GM21786 (cell line): ENCODE data around the gene SERINC5.
"Not testable (repeated sequence)": the region's sequence is repeated elsewhere in the genome, so short reads cannot be mapped to it uniquely, and the experiment has no call there.

Experiments used
- ATAC-seq: cut with Tn5 transposase; IDR thresholded peaks from one replicate; pipeline ENCODE4 v1.9.1; 2021; ENCODE audit not compliant: unreplicated experiment

Gene SERINC5

DNA sequence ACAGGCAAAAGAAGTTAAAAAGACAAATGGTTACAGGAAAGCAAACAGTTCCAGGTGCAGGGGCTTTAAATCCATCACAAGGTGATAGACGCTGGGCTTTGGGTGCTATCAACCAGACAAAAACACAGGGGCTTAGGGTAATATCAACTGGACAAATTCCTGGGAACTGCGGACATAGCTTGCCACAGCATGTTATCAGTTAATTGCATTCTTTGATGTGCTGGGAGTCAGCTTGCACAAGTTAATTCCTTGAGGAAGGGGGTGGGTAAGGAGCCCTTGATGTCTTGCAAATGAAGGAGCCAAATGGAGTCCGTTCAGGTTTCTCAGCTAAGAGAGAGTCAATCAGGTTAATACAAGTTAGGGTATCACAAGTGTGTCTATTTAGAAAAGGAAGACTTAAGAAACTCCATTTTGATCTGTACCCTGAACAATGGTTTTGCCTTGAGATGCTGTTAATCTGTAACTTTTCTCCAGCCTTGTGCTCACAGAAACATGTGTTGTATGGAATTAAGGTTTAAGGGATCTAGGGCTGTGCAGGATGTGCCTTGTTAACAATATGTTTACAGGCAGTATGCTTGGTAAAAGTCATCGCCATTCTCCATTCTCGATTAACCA, 144.4 kb downstream of the SERINC5 start:
- ATAC-seq: not testable (repeated sequence)

DNA sequence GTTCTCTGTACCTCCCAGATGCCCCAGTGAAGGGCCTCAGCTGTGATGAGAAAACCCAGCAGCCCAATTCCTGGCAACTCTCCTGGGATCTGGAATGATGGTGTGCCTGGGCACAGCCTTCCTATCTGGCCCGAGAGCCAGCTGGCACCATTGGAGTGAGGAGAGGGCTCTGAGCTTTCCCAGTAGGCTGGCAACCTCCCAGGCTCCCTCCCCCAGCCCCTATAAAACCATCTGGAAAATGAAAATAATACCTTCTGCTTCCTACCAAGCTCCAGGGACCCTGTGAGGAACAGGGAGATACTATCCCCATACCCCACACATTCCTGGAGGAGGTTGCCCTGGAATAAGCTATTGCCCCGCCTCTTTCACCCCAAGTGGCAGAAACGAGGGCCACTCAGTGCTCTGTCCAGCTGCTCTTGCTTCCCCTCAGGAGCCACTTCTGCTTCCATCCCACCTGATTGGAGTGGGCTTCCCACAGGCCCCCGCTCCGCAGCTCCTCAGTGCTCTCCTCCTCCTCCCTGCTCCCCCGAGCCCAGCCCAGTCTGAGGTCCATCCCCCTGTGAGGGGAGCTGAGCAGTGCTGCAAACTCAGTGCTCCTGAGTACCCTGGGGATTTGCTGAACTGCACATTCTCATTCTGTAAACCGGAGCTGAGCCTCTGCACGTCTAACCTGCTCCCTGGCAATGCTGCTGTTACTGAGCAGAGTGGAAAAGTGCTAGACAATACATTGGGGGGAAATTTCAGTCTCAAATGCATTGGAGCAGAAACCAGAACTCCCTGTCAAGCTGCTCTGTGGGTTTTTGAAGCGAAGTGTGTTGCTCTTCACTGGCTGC, 146.0 kb downstream of the SERINC5 start:
- ATAC-seq: peak; percentile 66

DNA sequence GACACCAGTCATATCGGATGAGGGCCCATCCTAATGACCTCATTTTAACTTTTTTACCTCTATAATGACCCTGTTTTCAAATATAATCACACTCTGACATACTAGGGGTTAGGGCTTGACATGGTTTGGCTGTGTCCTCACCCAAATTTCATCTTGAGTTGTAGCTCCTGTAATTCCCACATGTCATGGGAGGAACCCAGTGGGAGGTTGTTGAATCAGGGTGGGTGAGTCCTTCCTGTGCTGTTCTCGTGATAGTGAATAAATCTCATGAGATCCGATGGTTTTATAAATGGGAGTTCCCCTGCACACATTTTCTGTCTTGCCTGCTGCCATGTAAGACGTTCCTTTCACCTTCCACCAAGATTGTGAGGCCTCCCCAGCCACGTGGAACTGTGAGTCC, 148.9 kb downstream of the SERINC5 start:
- ATAC-seq: no peak

DNA sequence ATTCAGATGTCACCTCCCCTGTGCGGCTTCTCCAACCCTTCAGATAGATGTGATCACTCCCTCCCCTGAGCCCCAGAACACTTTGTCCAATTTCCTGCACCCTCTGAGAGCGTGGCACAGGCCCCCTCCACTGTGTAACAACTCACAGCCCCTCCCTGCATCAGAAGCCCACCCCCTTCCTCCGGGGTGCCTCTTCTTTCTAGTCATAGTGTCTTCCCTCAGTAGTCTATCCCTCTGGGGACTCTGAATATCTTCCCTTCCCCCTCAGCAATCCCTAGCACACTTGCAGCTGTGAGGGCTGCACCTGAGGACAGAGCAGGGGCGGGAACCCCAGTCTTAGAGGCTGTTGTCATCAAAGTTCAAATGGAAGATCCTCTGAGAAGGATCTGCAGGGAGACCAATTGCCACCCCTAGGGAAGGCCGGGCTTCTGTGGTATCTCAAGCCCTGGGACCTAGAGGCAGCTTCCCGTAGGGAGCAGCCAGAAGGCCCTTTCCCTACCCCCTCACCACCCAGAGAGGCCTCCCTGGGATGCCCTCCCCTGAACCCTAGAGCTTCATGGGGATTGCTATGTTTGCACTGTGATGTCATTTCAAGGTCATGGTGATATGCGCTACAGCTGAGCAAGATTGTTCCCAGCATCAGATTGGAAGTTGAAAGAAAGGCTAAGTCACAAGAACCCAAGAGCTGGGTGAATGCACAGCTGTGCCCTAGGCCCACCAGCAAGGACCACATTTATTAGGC, 150.0 kb downstream of the SERINC5 start:
- ATAC-seq: no peak

DNA sequence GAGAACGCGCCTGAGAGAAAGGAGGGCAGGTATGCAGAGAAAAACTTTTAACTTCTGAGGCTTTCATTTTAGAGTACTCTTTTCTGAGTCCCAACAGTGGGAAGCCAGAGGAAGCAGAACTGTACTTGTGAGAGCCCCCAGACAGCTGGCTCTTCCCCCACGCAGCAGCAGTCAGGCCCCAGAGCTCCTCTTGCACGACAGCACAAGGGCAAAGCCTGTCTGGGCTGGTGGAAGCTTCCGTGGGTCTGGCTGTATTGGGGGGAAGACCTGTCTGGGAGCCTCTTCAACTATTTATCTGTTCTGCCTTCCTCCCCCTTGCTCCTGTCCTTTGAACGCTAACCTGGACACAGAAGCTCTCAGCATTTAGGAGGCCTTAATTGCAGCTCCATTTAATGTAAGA, 152.5 kb downstream of the SERINC5 start:
- ATAC-seq: no peak

DNA sequence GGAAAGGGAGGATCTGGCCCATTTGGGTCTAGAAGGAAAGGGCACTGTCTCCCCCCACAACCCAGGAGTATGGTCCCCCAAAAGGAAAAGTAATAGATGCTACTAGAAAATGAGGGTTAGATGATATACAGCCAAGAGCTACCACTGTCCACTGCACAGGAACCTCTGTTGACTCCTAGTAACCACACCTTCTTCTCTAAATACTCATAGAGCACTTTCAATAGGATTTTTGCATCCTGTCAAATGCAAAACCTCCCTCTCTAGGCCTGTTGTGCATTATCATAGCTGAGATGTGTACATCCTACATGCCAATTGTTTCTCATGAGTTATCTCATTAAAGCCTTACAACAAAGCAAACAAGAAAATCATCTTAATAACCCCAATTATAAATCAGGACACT, 153.9 kb downstream of the SERINC5 start:
- ATAC-seq: no peak

DNA sequence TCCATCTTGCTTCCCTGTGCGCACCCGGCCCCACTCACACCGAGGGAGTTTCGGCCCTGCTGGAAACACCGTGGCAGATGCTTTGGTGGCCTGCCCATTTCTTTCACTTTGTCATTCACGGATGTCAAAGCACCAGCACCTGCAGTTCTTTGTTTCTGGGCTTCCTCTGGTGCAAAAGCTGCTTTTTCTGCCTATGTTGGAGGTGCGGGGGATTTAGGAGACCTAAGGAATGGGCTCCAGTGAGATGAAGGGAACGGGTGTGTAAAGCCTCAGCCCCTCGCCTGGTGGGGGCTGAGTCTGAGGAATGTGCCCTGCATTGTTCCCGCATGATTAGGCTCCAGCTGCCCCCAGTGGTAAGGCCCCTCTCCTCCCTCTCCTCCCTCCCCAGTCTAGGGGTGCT, 158.4 kb downstream of the SERINC5 start:
- ATAC-seq: no peak

DNA sequence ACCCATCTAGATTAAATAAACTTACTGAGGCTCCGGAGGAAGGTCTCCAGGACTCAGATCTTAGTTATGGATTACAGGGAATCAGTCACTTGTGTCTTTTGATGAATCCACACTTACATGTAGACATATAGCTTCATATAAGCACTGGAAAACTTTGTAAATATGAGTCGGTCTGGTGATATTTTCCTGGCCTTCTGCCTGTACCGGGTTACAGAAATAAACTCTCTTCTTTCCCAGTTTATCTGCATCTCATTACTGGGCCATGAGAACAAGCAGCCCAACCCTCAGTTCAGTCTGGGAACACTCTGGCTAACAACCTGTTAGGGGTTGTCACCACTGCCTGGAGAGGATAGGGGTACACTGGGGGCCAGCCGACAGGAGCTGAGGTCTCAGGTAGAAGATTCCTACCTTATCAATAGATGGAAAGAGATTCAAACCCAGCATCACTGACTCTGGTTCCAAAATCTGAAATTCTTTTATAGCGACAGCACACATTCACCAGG, 161.6 kb downstream of the SERINC5 start:
- ATAC-seq: no peak

DNA sequence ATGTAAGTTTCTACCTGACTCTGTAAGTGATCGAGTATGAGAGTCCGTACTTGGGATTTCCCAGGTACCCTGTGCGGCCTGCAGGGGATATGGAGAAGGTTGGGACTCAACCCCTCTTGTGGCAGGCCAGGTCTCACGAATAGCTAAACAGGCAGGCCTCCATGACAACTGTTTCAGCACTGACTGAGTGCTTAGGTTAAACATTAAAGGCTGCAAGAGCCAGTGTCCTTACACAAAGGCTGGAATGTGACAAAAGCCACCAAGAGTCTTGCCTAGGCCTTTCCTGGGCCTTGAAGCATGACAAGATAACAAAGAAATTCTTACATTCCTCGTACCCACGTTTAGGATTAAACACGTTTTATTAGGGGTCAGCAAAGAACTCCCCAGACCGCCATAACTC, 162.1 kb downstream of the SERINC5 start:
- ATAC-seq: no peak

DNA sequence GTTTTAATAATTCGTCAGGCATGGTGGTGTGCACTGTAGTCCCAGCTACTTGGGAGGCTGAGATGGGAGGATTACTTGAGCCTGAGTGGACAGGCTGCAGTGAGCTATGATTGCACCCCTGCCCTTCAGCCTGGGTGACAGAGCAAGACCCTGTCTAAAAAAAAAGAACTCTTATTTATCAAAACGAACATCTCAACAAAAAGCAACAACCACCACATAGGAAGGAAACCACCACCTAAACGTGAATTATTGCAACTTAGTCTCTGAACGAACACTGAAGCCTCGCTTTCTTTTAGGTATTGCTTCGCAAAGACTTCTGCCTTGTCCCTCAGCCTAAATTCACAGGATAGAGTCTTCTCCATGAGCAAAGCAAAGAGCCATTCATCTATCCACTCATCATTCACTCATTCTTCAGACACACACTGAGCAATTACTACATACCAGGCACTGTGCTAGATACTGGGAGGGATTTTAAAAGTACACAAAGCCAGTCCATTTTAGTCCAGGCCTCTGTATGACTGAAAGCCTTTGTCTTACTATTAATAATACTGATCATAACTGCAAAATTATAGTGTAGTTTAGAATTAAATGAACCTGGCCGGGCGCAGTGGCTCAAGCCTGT, 163.3 kb downstream of the SERINC5 start:
- ATAC-seq: no peak

DNA sequence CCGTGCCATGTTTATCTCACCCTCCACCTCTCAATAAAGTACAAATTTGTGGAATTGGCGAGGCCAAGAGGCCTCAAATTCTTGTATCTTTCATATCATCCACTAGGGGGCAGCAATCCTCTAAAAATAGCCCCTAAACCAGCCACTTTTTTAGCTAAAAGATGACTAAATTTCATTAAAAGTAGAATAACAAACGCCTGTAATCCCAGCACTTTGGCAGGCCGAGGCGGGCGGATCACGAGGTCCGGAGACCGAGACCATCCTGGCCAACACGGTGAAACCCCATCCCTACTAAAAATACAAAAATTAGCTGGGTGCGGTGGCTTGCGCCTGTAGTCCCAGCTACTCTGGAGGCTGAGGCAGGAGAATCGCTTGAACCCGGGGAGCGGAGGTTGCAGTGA, 164.1 kb downstream of the SERINC5 start:
- not testable (repeated sequence) for ATAC-seq

DNA sequence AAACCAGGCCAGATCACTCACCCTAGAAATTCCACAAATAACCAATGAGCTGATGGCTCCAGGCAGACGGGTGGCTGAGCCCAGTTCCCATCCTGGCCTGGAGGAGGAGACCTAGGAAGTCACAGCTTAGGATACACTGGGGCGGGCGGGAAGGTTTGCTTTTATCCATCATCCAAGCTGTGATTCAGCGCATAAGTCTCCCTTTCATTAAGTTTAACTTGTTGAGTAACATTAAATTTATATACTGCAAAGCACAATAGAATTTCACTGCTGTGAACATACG, 165.0 kb downstream of the SERINC5 start:
- no peak for ATAC-seq

DNA sequence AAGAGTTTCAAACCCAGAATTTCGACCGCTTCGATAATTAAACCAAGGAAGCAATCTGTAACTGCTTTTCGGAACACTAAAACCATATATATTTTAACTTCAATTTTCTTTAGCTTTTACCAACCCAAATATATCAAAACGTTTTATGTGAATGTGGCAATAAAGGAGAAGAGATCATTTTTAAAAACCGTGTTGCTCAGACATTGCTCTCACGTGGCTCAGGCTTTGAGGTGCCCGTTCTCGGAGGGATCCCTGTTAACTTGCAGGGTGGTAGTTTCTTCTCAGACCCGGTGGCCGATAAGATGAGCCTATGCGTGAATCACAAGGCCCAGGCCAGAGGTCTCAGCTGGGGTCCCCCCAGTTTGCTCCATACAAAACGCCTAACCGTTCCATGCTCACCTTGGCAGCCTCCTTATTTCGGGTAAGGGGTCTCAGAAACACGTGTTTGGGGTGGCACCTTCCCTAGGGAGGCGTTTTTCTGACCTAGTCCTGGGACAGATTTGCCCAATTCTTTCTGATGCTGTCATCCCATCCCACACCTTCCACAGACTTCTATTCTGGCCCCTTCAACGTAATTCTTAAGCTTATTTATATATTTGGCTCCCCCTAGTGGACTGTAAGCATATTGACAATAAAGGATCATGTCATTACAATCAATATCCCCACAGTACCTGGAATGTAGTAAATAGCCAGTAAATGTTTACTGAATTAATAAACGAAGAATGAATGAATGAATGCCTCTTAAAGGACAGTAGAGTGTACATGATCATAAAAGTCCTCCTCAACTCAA, 172.6 kb downstream of the SERINC5 start:
- ATAC-seq: no peak

DNA sequence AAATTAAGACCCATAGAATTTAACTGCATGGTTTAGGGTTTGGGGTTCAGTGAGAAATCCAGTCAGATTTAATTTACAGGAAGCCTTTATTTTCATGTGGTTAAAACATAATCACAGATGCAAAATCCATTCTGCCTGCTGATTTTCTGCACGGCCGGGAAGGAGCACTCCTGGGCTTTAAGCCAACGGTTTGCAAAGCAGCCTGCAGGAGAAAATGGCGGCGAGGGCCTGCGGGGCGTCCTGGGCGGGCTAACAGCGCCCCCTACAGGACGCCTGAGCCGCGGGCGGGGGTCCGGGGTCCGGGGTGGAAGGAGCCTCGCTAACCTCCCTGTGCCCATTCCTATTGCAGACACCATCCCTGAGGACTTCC, 173.1 kb downstream of the SERINC5 start:
- ATAC-seq: no peak

DNA sequence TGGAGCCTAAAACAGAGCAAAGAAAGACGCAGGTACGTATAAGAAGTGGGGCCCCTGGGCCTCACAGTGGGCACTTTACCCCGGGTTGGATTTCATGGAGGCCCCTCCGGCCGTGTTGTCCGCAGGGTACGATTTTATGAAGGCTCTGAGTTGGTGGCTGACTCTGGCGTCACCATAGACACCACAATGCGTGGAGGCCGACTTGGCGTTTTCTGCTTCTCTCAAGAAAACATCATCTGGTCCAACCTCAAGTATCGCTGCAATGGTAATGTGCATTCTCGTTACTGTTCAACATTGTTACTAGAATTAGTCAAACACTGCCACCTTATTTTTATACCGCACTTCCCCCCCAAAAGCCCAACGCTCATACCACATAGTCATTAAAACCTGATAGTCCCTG, 173.6 kb downstream of the SERINC5 start:
- ATAC-seq: no peak

DNA sequence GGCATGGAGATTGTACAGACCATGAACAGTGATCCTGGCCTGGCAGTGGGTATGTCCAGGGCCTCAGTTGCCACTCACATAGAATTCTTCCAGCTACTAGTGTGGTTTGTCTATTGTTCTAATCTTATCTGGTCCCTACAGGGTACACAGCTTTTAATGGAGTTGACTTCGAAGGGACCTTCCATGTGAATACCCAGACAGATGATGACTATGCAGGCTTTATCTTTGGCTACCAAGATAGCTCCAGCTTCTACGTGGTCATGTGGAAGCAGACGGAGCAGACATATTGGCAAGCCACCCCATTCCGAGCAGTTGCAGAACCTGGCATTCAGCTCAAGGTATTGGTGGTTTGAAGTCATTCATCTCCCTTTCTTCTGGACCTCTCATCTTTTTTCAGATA, 176.9 kb downstream of the SERINC5 start:
- ATAC-seq: no peak

DNA sequence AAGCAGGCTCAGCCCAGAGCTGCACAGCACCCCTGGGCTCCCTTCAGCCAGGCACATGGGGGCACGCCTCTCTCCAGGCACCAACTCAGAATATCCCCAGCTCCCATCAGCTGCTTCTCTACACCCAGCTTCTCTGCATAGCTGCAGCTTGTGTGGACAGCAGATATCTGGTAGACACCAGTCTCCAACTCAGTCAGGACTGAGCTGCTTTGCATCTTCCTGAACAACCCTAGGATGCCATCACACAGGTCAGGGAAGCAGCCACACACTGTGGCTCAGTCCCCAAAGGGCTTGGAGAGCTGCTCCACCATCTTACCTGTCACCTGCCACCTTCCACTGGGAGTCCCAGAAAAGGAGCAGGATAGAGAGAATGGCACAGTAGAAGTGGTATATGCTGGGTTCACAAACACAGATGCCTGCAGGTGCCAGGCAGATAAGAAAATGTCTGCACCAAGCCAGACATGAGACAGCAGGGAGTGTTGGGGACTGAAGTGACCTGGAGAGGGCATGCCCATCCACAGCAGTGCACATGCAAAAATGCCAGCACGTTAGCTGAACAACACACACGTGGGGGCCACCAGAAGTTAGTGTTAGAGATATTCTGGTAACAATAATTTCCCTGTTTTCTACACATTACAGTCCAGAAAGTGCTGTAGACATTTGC, 178.7 kb downstream of the SERINC5 start:
- no peak for ATAC-seq

DNA sequence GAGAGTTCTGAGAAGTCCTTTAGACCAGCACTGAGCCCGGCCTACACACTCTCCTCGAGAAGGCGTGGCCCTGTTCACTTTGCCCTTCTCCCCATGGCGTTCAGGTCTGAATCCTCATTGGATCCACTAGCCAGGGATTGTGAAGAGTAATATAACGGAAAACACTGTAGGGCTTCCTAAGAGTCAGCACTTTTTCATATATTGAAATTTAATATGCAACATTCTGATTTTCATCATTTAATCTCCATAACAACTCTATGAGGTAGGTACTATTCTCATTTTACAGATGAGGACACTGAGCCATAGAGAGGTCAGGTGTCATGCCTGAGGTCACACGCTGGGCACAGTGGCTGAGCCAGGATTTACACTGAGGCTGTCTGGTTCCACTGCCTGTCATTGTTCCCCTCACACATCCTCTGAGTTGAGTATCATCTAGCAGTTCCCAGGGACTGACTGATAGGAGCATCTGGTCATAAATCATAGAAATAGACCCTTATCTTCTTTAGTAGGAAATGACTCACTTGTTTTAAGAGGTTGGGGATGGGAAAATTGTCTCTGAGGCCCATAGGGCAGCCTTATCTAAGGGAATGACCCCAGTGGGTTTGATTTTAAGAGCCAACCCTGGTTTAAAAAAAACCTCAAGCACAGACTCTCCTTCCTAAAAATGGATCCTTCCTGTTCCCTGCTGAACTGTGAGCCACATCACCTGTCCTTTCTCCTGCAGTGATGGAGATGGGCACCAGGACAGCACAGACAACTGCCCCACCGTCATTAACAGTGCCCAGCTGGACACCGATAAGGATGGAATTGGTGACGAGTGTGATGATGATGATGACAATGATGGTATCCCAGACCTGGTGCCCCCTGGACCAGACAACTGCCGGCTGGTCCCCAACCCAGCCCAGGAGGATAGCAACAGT, 179.5 kb downstream of the SERINC5 start:
- no peak for ATAC-seq
